ENCODE results near the gene SS18L1. TPM values are rescaled to one million over a fixed set of nuclear protein-coding genes. Genes with fewer than 3 reads are reported as not detected.

Gene SS18L1
- total RNA-seq, 1 experiment from 2014 or later = 28.1 TPM

DNA sequence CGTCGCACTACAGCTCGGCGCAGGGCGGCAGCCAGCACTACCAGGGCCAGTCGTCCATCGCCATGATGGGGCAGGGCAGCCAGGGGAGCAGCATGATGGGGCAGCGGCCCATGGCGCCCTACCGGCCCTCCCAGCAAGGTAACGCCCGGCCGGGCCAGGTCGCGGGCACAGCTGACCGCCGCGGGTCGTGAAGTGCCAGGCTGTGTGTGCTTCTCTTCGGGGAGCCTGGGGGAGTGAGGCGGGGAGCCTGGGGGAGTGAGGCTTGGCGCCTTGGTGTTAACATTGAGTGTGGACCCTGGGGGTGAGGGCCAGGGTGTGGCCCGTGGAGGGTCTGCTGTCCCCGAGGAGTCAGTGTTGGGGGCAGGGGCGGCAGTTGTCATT, 19.9 kb downstream of the SS18L1 start:
- no peaks in the 10 kb centered on the region for H3K9me3 ChIP-seq (ENCODE audit: control insufficient read depth in 1 of 2, insufficient read depth in 1 of 2, low read depth in 1 of 2, low read length in 2 of 2)
- no peak overlapping the region for H3K4me2 ChIP-seq (ENCODE audit: low read length)
- H3K27me3 ChIP-seq (ENCODE audit: insufficient read depth, low read length) = no peaks in the 10 kb centered on the region
- H3K79me2 ChIP-seq (ENCODE audit: insufficient read depth, low read length) = peaks cover 26% of the 10 kb centered on the region
- H3K9me2 ChIP-seq (ENCODE audit: insufficient read depth) = no peaks in the 10 kb centered on the region
- no peak for ATAC-seq
- H2AFZ ChIP-seq (ENCODE audit: low read depth, low read length, poor library complexity, severe bottlenecking) = no peak overlapping the region
- peaks cover 29 to 36% of the 10 kb centered on the region in 2 experiments for H3K4me1 ChIP-seq (ENCODE audit: control insufficient read depth in 1 of 2, insufficient read depth in 2 of 2, low read length in 2 of 2)
- ChIA-PET RAD21 (ENCODE audit: low non-redundant PET in 1 of 2, low total read pairs in 2 of 2, uncharacterized antibody in 2 of 2, unreplicated experiment in 2 of 2) (no interaction called here), CTCF (no interaction called here), POLR2A (no interaction called here)
- TF ChIP-seq SP1 (IDR thresholded peaks at IDR 0.05; ENCODE audit: low read depth) (no peak), SIN3A (IDR thresholded peaks at IDR 0.05; ENCODE audit: low read depth) (no peak), RAD21 (IDR thresholded peaks at IDR 0.05; ENCODE audit: low read depth) (no peak), JUND (IDR thresholded peaks at IDR 0.05) (no peak), SRF (IDR thresholded peaks at IDR 0.05; ENCODE audit: low read depth) (no peak), EZH2 (IDR thresholded peaks at IDR 0.05) (no peak), EGR1 (IDR thresholded peaks at IDR 0.05; ENCODE audit: low read depth) (no peak), ELF1 (IDR thresholded peaks at IDR 0.05; ENCODE audit: borderline replicate concordance, low read depth) (no peak), REST (IDR thresholded peaks at IDR 0.05; ENCODE audit: low read depth) (no peak), ZNF274 (IDR thresholded peaks at IDR 0.05; ENCODE audit: low read depth, low read length) (no peak), POLR2A (IDR thresholded peaks at IDR 0.05; ENCODE audit: borderline replicate concordance, extremely low read depth, insufficient read depth, insufficient read length) (no peak), CEBPB (IDR thresholded peaks at IDR 0.05; ENCODE audit: low read depth) (no peak), POLR2AphosphoS5 (IDR thresholded peaks at IDR 0.05; ENCODE audit: low read depth, low read length) (no peak), CBX3 (IDR thresholded peaks at IDR 0.05; ENCODE audit: low read depth) (no peak), EZH2phosphoT487 (IDR thresholded peaks at IDR 0.05; ENCODE audit: borderline replicate concordance) (no peak), ZFX (IDR thresholded peaks at IDR 0.05) (no peak), FOSL1 (IDR thresholded peaks at IDR 0.05; ENCODE audit: low read depth) (no peak), TCF7L2 (IDR thresholded peaks at IDR 0.05; ENCODE audit: borderline replicate concordance, extremely low read depth, insufficient read depth, insufficient read length) (no peak)
- TF ChIP-seq, protein P1, sequence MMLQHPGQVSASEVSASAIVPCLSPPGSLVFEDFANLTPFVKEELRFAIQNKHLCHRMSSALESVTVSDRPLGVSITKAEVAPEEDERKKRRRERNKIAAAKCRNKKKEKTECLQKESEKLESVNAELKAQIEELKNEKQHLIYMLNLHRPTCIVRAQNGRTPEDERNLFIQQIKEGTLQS (IDR thresholded peaks at IDR 0.05) = no peak
- TF ChIP-seq, protein P2, sequence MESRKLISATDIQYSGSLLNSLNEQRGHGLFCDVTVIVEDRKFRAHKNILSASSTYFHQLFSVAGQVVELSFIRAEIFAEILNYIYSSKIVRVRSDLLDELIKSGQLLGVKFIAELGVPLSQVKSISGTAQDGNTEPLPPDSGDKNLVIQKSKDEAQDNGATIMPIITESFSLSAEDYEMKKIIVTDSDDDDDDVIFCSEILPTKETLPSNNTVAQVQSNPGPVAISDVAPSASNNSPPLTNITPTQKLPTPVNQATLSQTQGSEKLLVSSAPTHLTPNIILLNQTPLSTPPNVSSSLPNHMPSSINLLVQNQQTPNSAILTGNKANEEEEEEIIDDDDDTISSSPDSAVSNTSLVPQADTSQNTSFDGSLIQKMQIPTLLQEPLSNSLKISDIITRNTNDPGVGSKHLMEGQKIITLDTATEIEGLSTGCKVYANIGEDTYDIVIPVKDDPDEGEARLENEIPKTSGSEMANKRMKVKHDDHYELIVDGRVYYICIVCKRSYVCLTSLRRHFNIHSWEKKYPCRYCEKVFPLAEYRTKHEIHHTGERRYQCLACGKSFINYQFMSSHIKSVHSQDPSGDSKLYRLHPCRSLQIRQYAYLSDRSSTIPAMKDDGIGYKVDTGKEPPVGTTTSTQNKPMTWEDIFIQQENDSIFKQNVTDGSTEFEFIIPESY (IDR thresholded peaks at IDR 0.05; ENCODE audit: extremely low read depth, insufficient replicate concordance, low read length) = no peak
- DNase-seq (ENCODE audit: low read depth, low spot score) = no peak
- no peak overlapping the region for H3K4me3 ChIP-seq (replicated peaks in 1 of 2; ENCODE audit: low read depth in 1 of 2, low read length in 2 of 2)
- intact Hi-C loops (cut with micrococcal nuclease) = no loop called here
- no peak overlapping the region for H3K9ac ChIP-seq (ENCODE audit: low read length)
- H3K36me3 ChIP-seq (ENCODE audit: control insufficient read depth in 1 of 2, insufficient read depth in 2 of 2, low read length in 2 of 2) = peaks cover 19 to 25% of the 10 kb centered on the region in 2 experiments; a peak in 3 of 4 replicates
- peaks cover 3% of the 10 kb centered on the region; the same call in 1 of the 2 replicates for H4K20me1 ChIP-seq (ENCODE audit: insufficient read depth)
- no peak overlapping the region; the same call in 1 of the 2 replicates for H3K27ac ChIP-seq (ENCODE audit: low read depth, low read length)
- no TSS peak for BruUV-seq (replicated peaks)

Measured in HCT116 (cell line).